Ishikawa (cell line): ENCODE results near the gene DBX1.

ENCODE experiments used
- CEBPB ChIP-seq: IDR thresholded peaks from 2 replicates; pipeline ENCODE4 v1.6.1; 2012
- CREB1 ChIP-seq: IDR thresholded peaks from 2 replicates; pipeline ENCODE4 v1.6.1; 2012; ENCODE audit warnings: low read depth
- EGR1 ChIP-seq: IDR thresholded peaks from 2 replicates; pipeline ENCODE4 v1.6.1; 2012
- EP300 ChIP-seq: IDR thresholded peaks from 2 replicates; pipeline ENCODE4 v1.6.1; 2012; ENCODE audit warnings: borderline replicate concordance
- FOXM1 ChIP-seq: IDR thresholded peaks from 2 replicates; pipeline ENCODE4 v1.6.1; 2012; ENCODE audit warnings: low read depth, borderline replicate concordance
- NFIC ChIP-seq: IDR thresholded peaks from 2 replicates; pipeline ENCODE4 v1.6.1; 2012
- RAD21 ChIP-seq: IDR thresholded peaks from 2 replicates; pipeline ENCODE4 v1.6.1; 2012; ENCODE audit warnings: low read depth
- REST ChIP-seq: IDR thresholded peaks from 2 replicates; pipeline ENCODE4 v1.6.1; 2012; ENCODE audit warnings: low read depth, mild to moderate bottlenecking
- TAF1 ChIP-seq: IDR thresholded peaks from 2 replicates; pipeline ENCODE4 v1.6.1; 2012; ENCODE audit warnings: low read depth, mild to moderate bottlenecking
- TCF12 ChIP-seq: IDR thresholded peaks from 2 replicates; pipeline ENCODE4 v1.6.1; 2012; ENCODE audit warnings: low read depth
- TEAD4 ChIP-seq: IDR thresholded peaks from 2 replicates; pipeline ENCODE4 v1.6.1; 2012
- USF1 ChIP-seq: IDR thresholded peaks from 2 replicates; pipeline ENCODE4 v1.6.1; 2012
- YY1 ChIP-seq: IDR thresholded peaks from 2 replicates; pipeline ENCODE4 v1.6.1; 2012; ENCODE audit warnings: low read depth
- ZBTB7A ChIP-seq: IDR thresholded peaks from 2 replicates; pipeline ENCODE4 v1.6.1; 2012; ENCODE audit warnings: low read depth
- TF ChIP-seq, protein P1 (sequence below): IDR thresholded peaks from 2 replicates; pipeline ENCODE4 v1.6.1; 2012

DBX1 gene

DNA sequence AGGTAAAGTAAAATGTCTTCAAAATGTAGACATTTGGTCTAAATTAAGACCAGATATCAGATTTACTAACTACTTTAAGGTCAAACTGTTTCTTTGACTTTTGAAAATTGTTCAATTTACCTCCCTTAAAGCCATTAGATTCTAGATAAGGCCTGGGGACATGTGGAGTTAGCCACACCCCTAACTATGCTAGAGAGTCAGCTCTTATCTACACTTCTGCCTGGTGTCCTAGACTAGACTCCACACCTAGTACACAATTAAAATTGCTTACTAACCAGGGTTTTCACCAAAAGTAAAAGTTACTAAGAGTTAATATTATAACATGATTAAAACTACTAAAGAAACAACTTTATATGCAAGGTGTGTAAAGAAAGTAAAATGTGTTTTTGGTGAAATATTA lies 43.6 kb upstream of the DBX1 start:
- TF ChIP-seq TAF1 = no peak
- TF ChIP-seq ZBTB7A = no peak
- no peak for TF ChIP-seq TEAD4
- TF ChIP-seq, protein P1, sequence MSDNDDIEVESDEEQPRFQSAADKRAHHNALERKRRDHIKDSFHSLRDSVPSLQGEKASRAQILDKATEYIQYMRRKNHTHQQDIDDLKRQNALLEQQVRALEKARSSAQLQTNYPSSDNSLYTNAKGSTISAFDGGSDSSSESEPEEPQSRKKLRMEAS = no peak
- TF ChIP-seq YY1 = no peak
- no peak for TF ChIP-seq CREB1
- no peak for TF ChIP-seq REST
- no peak for TF ChIP-seq CEBPB
- no peak for TF ChIP-seq TCF12

- TF ChIP-seq EP300 (no peak), RAD21 (no peak), FOXM1 (no peak), REST (no peak), ZBTB7A (no peak), TEAD4 (no peak), NFIC (no peak), TCF12 (no peak), CEBPB (no peak), YY1 (no peak), TAF1 (no peak), CREB1 (no peak), USF1 (no peak), EGR1 (no peak)
- TF ChIP-seq, protein P1 = no peak
These were observed 41.0 kb upstream of the DBX1 start for GRCh38 chr11:20201231-20201630.

DNA sequence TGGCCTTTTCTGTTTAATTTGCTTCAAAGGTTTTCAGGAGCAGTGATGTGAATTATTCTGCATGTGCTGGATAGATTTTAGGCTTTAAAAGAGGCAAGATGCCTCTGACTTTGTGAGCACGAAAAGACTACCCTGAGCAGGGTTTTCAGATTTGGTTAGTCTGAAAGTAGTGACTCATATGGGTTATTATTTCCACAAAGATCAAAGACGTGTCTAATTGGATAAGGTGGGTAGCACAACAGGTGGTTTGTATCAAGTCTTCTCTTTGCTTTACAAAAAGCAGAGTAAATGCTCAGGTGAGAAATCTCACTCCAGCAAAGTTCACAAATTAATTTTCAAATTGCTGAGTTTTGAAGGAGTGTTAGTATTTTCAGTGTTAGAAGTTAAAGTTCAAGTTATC lies 37.6 kb upstream of the DBX1 start:
- TF ChIP-seq REST = no peak
- TF ChIP-seq CEBPB = no peak
- no peak for TF ChIP-seq NFIC
- no peak for TF ChIP-seq CREB1
- TF ChIP-seq EP300 = no peak
- TF ChIP-seq EGR1 = no peak
- no peak for TF ChIP-seq TCF12
- TF ChIP-seq, protein P1 = no peak
- TF ChIP-seq ZBTB7A = no peak
- no peak for TF ChIP-seq USF1
- TF ChIP-seq FOXM1 = no peak
- no peak for TF ChIP-seq TEAD4

- TF ChIP-seq RAD21 (no peak), EGR1 (no peak), REST (no peak), FOXM1 (no peak), USF1 (no peak)
These were observed 34.2 kb upstream of the DBX1 start for GRCh38 chr11:20194470-20194869.
